Stomach (tissue), 9 donors: ENCODE results near the gene CLIC1. TPM values are rescaled to one million over a fixed set of nuclear protein-coding genes. Genes with fewer than 3 reads are reported as not detected.
"Not testable (repeated sequence)": the region's sequence is repeated elsewhere in the genome, so short reads cannot be mapped to it uniquely, and the experiment has no call there.

Experiments used
- DNase-seq, 2 donors: peaks; one replicate each; pipeline versions ENCODE4 v3.0.0 to v3.0.0-alpha.2; 2013 to 2019
- H3K27ac ChIP-seq, 5 donors: fragments of 200-600 bp in 4 of 5; sonication (generic) in 4 of 5; one replicate each; pipeline ENCODE4 v1.5.1; 2013 to 2019; ENCODE audit warnings: mild to moderate bottlenecking in 1 of 5, moderate library complexity in 1 of 5
- H3K27me3 ChIP-seq, 3 donors: fragments of 200-600 bp; sonication (generic); one replicate each; pipeline ENCODE4 v1.5.1; 2017 to 2019; ENCODE audit warnings: mixed run types in 1 of 3
- H3K36me3 ChIP-seq, 4 donors: fragments of 200-600 bp; sonication (generic); 1 replicate in 3 of 4; 2 replicates in 1 of 4; pipeline ENCODE4 v1.5.1; 2016 to 2019
- H3K4me1 ChIP-seq, 4 donors: fragments of 200-600 bp; sonication (generic); one replicate each; pipeline ENCODE4 v1.5.1; 2016 to 2019
- H3K4me3 ChIP-seq, 4 donors: fragments of 200-600 bp; sonication (generic) in 3 of 4; one replicate each; pipeline ENCODE4 v1.5.1; 2016 to 2019; ENCODE audit warnings: mild to moderate bottlenecking in 1 of 4
- H3K9me3 ChIP-seq, 4 donors: fragments of 200-600 bp; sonication (generic); one replicate each; pipeline ENCODE4 v1.5.1; 2016 to 2019
- CTCF ChIP-seq, 7 experiments: fragments of 450-650 bp in 4 of 7; fragments of 200-600 bp in 3 of 7; sonication (generic) in 3 of 7; IDR thresholded peaks; one replicate each; pipeline ENCODE4 v1.5.1; 2016 to 2019; ENCODE audit warnings: antibody characterized with exemption in 7 of 7, control low read depth in 2 of 7, mild to moderate bottlenecking in 1 of 7
- EP300 ChIP-seq: sonication (generic); formaldehyde crosslinking; IDR thresholded peaks from one replicate; pipeline ENCODE4 v1.6.1; 2017; ENCODE audit warnings: antibody characterized with exemption
- POLR2A ChIP-seq, 4 donors: fragments of 450-650 bp; IDR thresholded peaks; one replicate each; pipeline ENCODE4 v1.6.1; 2016; ENCODE audit warnings: antibody characterized with exemption in 4 of 4, control low read depth in 2 of 4, mild to moderate bottlenecking in 1 of 4, moderate library complexity in 1 of 4
- POLR2AphosphoS5 ChIP-seq, 3 donors: sonication (generic); formaldehyde crosslinking; IDR thresholded peaks; one replicate each; pipeline ENCODE4 v1.6.1; 2016; ENCODE audit warnings: antibody characterized with exemption in 3 of 3
- WGBS, 5 donors: extraction: QIAGEN DNeasy Blood & Tissue Kit in 3 of 5; methylation state at CpG; one replicate each; pipeline versions ENCODE4 v1.1.5 to v1.1.7; 2013 to 2018; 5-methylcytosine and 5-hydroxymethylcytosine counted together
- intact Hi-C: fragments of 100-400 bp; cut with DNase I; formaldehyde crosslinking; loops from one replicate; pipeline ENCODE4 v1.15.1; 2023; ENCODE audit warnings: low total_unique reads
- polyA plus RNA-seq, 3 donors: library from polyadenylated mRNA; stranded (reverse); fragments of 200-250 nt; gene quantifications; one replicate each; pipeline ENCODE4 v1.2.3, GENCODE V29; 2013
- total RNA-seq, 5 donors: library from RNA; depleted of rRNA; stranded (reverse); fragments of >200 nt; gene quantifications; one replicate each; pipeline versions ENCODE4 v1.1.0 to v1.2.3, GENCODE V29; 2014 to 2016
- donor health status: healthy with polysubstance abuse.
- donor health status: Bipolar disorder and iron deficiency.
- donor health status: healthy.

Gene CLIC1
- total and polyA plus RNA-seq, 8 donors, result 33.8 to 597 (median 278) TPM

- Histone ChIP-seq H3K27me3 (peaks cover 0 to 4% (median 0%) of the 10 kb centered on the region in 3 donors), H3K36me3 (no peaks in the 10 kb centered on the region), H3K27ac (no peak overlapping the region), H3K4me3 (no peak overlapping the region), H3K4me1 (peaks cover 0 to 10% (median 0%) of the 10 kb centered on the region in 4 donors), H3K9me3 (no peaks in the 10 kb centered on the region)
- peak in 1 of 2 donors; percentile 4 for DNase-seq
- TF ChIP-seq EP300, result no peak
- TF ChIP-seq POLR2A (IDR thresholded peaks at IDR 0.05), result no peak
- no peak for TF ChIP-seq CTCF (IDR thresholded peaks at IDR 0.05)
- TF ChIP-seq POLR2AphosphoS5 (IDR thresholded peaks at IDR 0.05), result no peak
- intact Hi-C loops, result no loop called here
- WGBS, 5 donors, result 60 to 73% (median 70%) methylated on average over 5 of the region's 5 CpGs
These were observed 25.7 kb downstream of the CLIC1 start for GRCh38 chr6:31710523-31711219.

DNA sequence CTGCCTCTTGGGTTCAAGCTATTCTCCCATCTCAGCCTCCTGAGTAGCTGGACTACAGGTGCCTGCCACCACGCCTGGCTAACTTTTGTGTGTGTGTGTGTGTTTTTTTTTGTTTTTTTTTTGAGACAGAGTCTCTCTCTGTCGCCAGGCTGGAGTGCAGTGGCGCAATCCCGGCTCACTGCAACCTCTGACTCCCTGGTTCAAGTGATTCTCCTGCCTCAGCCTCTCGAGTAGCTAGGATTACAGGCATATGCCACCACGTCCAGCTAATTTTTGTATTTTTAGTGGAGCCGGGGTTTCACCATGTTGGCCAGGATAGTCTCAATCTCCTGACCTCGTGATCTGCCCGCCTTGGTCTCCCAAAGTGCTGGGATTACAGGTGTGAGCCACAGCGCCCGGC is 27.2 kb downstream of the CLIC1 start:
- H3K4me3 ChIP-seq, H3K9me3 ChIP-seq, DNase-seq, H3K27me3 ChIP-seq, H3K27ac ChIP-seq, H3K36me3 ChIP-seq, intact Hi-C loops: not testable (repeated sequence)
- H3K4me1 ChIP-seq, result peaks cover 0 to 10% (median 0%) of the 10 kb centered on the region in 4 donors
- 89 to 94% (median 93%) methylated on average over 11 of the region's 11 CpGs for WGBS, 5 donors

GRCh38 chr6:31708224-31708623 is 28.1 kb downstream of the CLIC1 start:
- DNase-seq, result no peak
- intact Hi-C loops, result no loop called here
- Histone ChIP-seq H3K27me3 (peaks cover 0 to 4% (median 0%) of the 10 kb centered on the region in 3 donors), H3K36me3 (no peaks in the 10 kb centered on the region), H3K27ac (no peak overlapping the region), H3K9me3 (no peaks in the 10 kb centered on the region), H3K4me1 (peaks cover 0 to 18% (median 6%) of the 10 kb centered on the region in 4 donors), H3K4me3 (no peak overlapping the region)
- TF ChIP-seq EP300, result no peak
- no peak for TF ChIP-seq CTCF (IDR thresholded peaks at IDR 0.05)
- TF ChIP-seq POLR2A (IDR thresholded peaks at IDR 0.05), result no peak
- no peak for TF ChIP-seq POLR2AphosphoS5 (IDR thresholded peaks at IDR 0.05)
- 89 to 98% (median 96%) methylated on average over 3 of the region's 3 CpGs for WGBS, 5 donors

DNA sequence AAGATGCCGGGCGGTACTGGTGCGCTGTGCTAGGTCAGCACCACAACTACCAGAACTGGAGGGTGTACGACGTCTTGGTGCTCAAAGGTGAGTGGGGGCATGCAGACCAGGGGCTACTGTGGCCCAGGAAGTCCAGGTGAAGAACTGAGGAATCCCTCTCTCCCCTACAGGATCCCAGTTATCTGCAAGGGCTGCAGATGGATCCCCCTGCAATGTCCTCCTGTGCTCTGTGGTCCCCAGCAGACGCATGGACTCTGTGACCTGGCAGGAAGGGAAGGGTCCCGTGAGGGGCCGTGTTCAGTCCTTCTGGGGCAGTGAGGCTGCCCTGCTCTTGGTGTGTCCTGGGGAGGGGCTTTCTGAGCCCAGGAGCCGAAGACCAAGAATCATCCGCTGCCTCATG is 28.6 kb downstream of the CLIC1 start:
- H3K27me3 ChIP-seq, result peaks cover 0 to 4% (median 0%) of the 10 kb centered on the region in 3 donors
- no peak overlapping the region for H3K27ac ChIP-seq
- DNase-seq, result no peak
- WGBS, 5 donors, result 81 to 95% (median 88%) methylated on average over 9 to 10 of the region's 10 CpGs
- H3K4me1 ChIP-seq, result peaks cover 0 to 18% (median 6%) of the 10 kb centered on the region in 4 donors
- no peaks in the 10 kb centered on the region for H3K36me3 ChIP-seq
- no peak overlapping the region for H3K4me3 ChIP-seq
- TF ChIP-seq CTCF (IDR thresholded peaks at IDR 0.05) (no peak), EP300 (no peak), POLR2AphosphoS5 (IDR thresholded peaks at IDR 0.05) (no peak), POLR2A (IDR thresholded peaks at IDR 0.05) (no peak)
- intact Hi-C loops, result no loop called here
- no peaks in the 10 kb centered on the region for H3K9me3 ChIP-seq

- WGBS, 5 donors, result 44 to 65% (median 53%) methylated on average over 3 of the region's 3 CpGs
- no peak within 1 kb of the TSS for H3K27ac ChIP-seq
- H3K27me3 ChIP-seq, result peaks cover 0 to 4% (median 0%) of the 10 kb centered on the region in 3 donors
- H3K4me1 ChIP-seq, result peaks cover 8 to 25% (median 13%) of the 10 kb centered on the region in 4 donors
- TF ChIP-seq CTCF (IDR thresholded peaks at IDR 0.05), result no peak
- no peak for TF ChIP-seq POLR2AphosphoS5 (IDR thresholded peaks at IDR 0.05)
- no peak for TF ChIP-seq EP300
- TF ChIP-seq POLR2A (IDR thresholded peaks at IDR 0.05), result no peak
- no peaks in the 10 kb centered on the region for H3K9me3 ChIP-seq
- no peak within 1 kb of the TSS for H3K4me3 ChIP-seq
- no peak for DNase-seq
- H3K36me3 ChIP-seq, result no peaks in the 10 kb centered on the region
- intact Hi-C loops, result no loop called here
These were observed 29.7 kb downstream of the CLIC1 start, which contains the start of gene LY6G6F for GRCh38 chr6:31706599-31706998. Gene LY6G6F, plus strand, starts transcription at chr6:31706866. Its CDS starts 41 bp downstream, at chr6:31706907.
